AG09319 (cell line): Measurements from ENCODE around the gene TLE3.
A peak's percentile ranks its signal among the peaks of the same experiment; 100 is the strongest.

Source experiments
- DNase-seq: peaks from one replicate; pipeline ENCODE4 v3.0.0-alpha.2; 2010; ENCODE audit warnings: low read depth; ENCODE audit errors: extremely low read depth
- CTCF ChIP-seq: IDR thresholded peaks from 2 replicates; pipeline ENCODE4 v1.5.1; 2011; ENCODE audit warnings: low read depth, mild to moderate bottlenecking, inconsistent platforms, low read length, moderate library complexity

Gene TLE3

GRCh38 chr15:70101459-70102113 is 3.9 kb upstream of the TLE3 start:
- TF ChIP-seq CTCF, result no peak
- peak; percentile 57 for DNase-seq

- no peak for DNase-seq
Measured at GRCh38 chr15:70100474-70101341, 3.0 kb upstream of the TLE3 start.

GRCh38 chr15:70099967-70100473 is 2.3 kb upstream of the TLE3 start:
- no peak for TF ChIP-seq CTCF
- DNase-seq, result no peak

More at GRCh38 chr15:70100474-70101341, 3.0 kb upstream of the TLE3 start:
- TF ChIP-seq CTCF, result peak; percentile 35

- no peak for TF ChIP-seq CTCF
- peak; percentile 99 for DNase-seq
Measured at GRCh38 chr15:70099167-70099966, 1.6 kb upstream of the TLE3 start.

GRCh38 chr15:70098461-70099166 is 897 bp upstream of the TLE3 start:
- TF ChIP-seq CTCF, result no peak
- DNase-seq, result no peak

GRCh38 chr15:70098153-70098460 is 390 bp upstream of the TLE3 start:
- DNase-seq, result no peak
- no peak for TF ChIP-seq CTCF
